Measurements from ENCODE around the gene ACTG1. TPM values are rescaled to one million over a fixed set of nuclear protein-coding genes. Genes with fewer than 3 reads are reported as not detected.

ACTG1 gene
- total RNA-seq, 1 experiment from 2014 or later = 3,247 TPM

DNA sequence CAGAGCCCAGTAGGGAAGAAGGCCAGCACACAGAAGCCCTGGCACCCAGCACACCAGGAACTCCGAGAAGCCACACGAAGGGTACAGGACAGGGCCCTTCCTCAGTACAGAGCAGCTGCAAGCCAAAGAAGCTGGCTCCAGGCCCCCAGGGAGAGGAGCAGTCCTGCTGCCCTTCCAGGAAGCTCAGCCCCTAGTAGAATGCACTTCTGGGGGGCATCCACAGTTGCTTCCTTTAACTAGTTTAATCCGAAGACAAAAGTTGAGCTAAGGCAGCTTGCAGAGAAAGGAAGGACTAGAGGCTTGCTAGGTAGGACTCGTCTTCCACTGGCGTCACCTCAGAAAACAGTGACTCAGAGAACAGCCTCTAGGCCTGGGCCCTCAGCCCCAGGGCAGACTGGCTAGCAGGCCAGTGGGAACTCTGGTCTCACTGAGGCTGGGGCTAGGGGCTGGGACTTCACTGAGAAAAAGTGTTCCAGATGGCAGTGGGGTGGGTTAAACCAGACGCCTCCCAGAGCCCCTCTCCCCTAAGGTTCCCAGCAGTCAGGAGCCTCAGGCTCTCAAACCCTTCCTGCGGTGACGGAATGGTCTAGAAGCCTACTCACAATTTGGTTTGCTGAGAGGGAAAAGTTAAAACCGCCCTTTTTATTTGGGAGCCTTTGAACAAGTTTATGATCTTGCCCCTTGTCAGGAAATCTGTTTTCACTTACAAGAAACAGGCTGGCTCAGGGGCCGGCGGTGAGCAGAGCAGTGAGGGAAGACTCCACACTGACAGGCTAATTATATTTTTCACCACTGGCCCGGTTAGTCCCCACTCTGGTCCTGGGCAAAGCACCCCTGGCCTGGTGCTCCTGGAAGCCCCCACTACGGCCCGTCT lies 41.4 kb downstream of the ACTG1 start:
- no peaks in the 10 kb centered on the region for H3K9me3 ChIP-seq (ENCODE audit: low read depth, low read length, poor library complexity, severe bottlenecking)
- CTCF ChIA-PET = no interaction called here
- H3K27me3 ChIP-seq (replicated peaks; ENCODE audit: insufficient read depth, low read depth, low read length, poor library complexity) = no peaks in the 10 kb centered on the region
- TSS peak; percentile 90 for BruUV-seq (replicated peaks)
- H3K36me3 ChIP-seq (ENCODE audit: insufficient read depth, low read length, poor library complexity, severe bottlenecking) = no peaks in the 10 kb centered on the region
- peak overlapping the region; percentile 41 for H3K4me3 ChIP-seq (ENCODE audit: low read depth, low read length, poor library complexity, severe bottlenecking)
- intact Hi-C loops (cut with micrococcal nuclease; ENCODE audit: unreplicated experiment) = loop anchor here (5.0 kb wide), 1 partner anchor 179 kb away; no protein-coding TSS in a partner anchor
- POLR2A ChIA-PET (ENCODE audit: low non-redundant PET) = no interaction called here
- TF ChIP-seq, protein P1, sequence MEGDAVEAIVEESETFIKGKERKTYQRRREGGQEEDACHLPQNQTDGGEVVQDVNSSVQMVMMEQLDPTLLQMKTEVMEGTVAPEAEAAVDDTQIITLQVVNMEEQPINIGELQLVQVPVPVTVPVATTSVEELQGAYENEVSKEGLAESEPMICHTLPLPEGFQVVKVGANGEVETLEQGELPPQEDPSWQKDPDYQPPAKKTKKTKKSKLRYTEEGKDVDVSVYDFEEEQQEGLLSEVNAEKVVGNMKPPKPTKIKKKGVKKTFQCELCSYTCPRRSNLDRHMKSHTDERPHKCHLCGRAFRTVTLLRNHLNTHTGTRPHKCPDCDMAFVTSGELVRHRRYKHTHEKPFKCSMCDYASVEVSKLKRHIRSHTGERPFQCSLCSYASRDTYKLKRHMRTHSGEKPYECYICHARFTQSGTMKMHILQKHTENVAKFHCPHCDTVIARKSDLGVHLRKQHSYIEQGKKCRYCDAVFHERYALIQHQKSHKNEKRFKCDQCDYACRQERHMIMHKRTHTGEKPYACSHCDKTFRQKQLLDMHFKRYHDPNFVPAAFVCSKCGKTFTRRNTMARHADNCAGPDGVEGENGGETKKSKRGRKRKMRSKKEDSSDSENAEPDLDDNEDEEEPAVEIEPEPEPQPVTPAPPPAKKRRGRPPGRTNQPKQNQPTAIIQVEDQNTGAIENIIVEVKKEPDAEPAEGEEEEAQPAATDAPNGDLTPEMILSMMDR (conservative IDR thresholded peaks at IDR 0.05; ENCODE audit: low read depth, low read length) = no peak
- TF ChIP-seq EZH2 (IDR thresholded peaks at IDR 0.05; ENCODE audit: borderline replicate concordance, low read depth, low read length, poor library complexity, severe bottlenecking) = no peak
- H3K4me1 ChIP-seq (ENCODE audit: insufficient read depth, low read length, poor library complexity, severe bottlenecking) = peaks cover 12% of the 10 kb centered on the region
- H3K27ac ChIP-seq (ENCODE audit: low read depth, low read length, poor library complexity, severe bottlenecking) = peak overlapping the region; percentile 62
- DNase-seq (ENCODE audit: low spot score) = no peak

DNA sequence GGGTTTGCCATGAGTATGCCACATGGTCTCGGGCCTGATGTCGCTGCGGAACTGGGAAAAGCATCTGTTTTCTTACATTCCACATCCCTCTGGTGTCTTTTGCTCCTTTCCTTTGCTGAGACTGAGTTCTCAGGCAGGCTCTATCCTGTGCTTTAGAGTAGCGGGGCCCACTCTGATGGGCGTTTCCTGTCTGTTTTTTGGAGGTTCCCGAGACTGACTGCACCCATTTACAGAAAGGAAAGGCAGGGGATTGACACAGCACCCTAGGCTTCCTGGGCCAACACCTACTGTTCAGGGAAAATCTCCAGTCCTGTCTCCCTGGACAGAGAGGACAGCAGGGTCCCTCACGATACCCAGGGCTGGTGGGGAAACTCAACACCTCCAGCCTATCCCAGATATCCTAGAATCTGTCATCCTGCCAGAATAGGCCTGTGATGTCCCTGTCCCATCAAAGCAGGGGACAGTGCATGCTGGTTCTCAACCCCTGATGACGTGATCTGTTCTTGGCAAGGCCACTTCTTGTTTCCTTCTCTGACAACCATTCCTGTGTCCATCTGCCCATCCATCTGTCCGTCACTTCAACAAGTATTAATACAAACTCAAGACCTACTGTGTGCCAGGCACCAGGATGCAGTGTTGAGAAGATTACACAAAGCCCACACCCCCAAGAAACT lies 42.2 kb downstream of the ACTG1 start:
- no peaks in the 10 kb centered on the region for H3K27me3 ChIP-seq (replicated peaks; ENCODE audit: insufficient read depth, low read depth, low read length, poor library complexity)
- POLR2A ChIA-PET (ENCODE audit: low non-redundant PET) = no interaction called here
- no TSS peak for BruUV-seq (replicated peaks)
- peak overlapping the region; percentile 62 for H3K27ac ChIP-seq (ENCODE audit: low read depth, low read length, poor library complexity, severe bottlenecking)
- peaks cover 12% of the 10 kb centered on the region for H3K4me1 ChIP-seq (ENCODE audit: insufficient read depth, low read length, poor library complexity, severe bottlenecking)
- intact Hi-C loops (cut with micrococcal nuclease; ENCODE audit: unreplicated experiment) = loop anchor here (5.0 kb wide), 1 partner anchor 178 kb away; no protein-coding TSS in a partner anchor
- H3K9me3 ChIP-seq (ENCODE audit: low read depth, low read length, poor library complexity, severe bottlenecking) = no peaks in the 10 kb centered on the region
- CTCF ChIA-PET = no interaction called here
- H3K36me3 ChIP-seq (ENCODE audit: insufficient read depth, low read length, poor library complexity, severe bottlenecking) = no peaks in the 10 kb centered on the region
- H3K4me3 ChIP-seq (ENCODE audit: low read depth, low read length, poor library complexity, severe bottlenecking) = no peak overlapping the region
- no peak for DNase-seq (ENCODE audit: low spot score)
- TF ChIP-seq EZH2 (IDR thresholded peaks at IDR 0.05; ENCODE audit: borderline replicate concordance, low read depth, low read length, poor library complexity, severe bottlenecking) = no peak
- TF ChIP-seq, protein P1 (conservative IDR thresholded peaks at IDR 0.05; ENCODE audit: low read depth, low read length) = no peak

DNA sequence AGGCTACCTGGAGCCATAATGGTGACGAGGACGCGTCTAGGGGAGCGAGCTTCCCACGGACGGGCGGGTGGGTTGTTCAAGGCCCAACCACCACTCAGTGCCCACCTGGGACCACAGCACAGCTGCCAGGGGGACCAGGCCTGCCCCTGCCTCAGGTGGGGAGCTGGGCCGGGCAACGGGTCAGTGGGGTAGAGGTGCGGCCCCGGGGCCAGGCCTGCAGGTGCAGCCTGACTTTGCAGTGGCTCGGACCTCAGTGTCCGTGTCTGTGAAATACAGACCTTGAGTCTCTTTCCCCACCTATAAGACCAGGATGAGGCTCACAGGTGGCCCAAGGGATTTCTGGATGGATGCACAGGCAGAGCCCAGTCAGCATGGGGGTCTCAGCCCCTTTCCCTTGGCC lies 43.3 kb downstream of the ACTG1 start:
- ChIA-PET POLR2A (ENCODE audit: low non-redundant PET) (no interaction called here), CTCF (no interaction called here)
- no peak for TF ChIP-seq EZH2 (IDR thresholded peaks at IDR 0.05; ENCODE audit: borderline replicate concordance, low read depth, low read length, poor library complexity, severe bottlenecking)
- TF ChIP-seq, protein P1 (conservative IDR thresholded peaks at IDR 0.05; ENCODE audit: low read depth, low read length) = no peak
- H3K4me3 ChIP-seq (ENCODE audit: low read depth, low read length, poor library complexity, severe bottlenecking) = no peak overlapping the region
- no peaks in the 10 kb centered on the region for H3K27me3 ChIP-seq (replicated peaks; ENCODE audit: insufficient read depth, low read depth, low read length, poor library complexity)
- H3K9me3 ChIP-seq (ENCODE audit: low read depth, low read length, poor library complexity, severe bottlenecking) = no peaks in the 10 kb centered on the region
- DNase-seq (ENCODE audit: low spot score) = no peak
- intact Hi-C loops (cut with micrococcal nuclease; ENCODE audit: unreplicated experiment) = no loop called here
- H3K36me3 ChIP-seq (ENCODE audit: insufficient read depth, low read length, poor library complexity, severe bottlenecking) = no peaks in the 10 kb centered on the region
- BruUV-seq (replicated peaks) = no TSS peak
- no peak overlapping the region for H3K27ac ChIP-seq (ENCODE audit: low read depth, low read length, poor library complexity, severe bottlenecking)
- peaks cover 12% of the 10 kb centered on the region for H3K4me1 ChIP-seq (ENCODE audit: insufficient read depth, low read length, poor library complexity, severe bottlenecking)
